CD4-positive, CD25-positive, alpha-beta regulatory T cell (primary cell): ENCODE measurements around the gene SRC. TPM values are rescaled to one million over a fixed set of nuclear protein-coding genes. Genes with fewer than 3 reads are reported as not detected.

Source experiments
- ATAC-seq, 2 donors: fragments of 150-1000 bp; cut with Tn5 transposase; one replicate each; pipeline ENCODE4 v1.10.0; 2021; ENCODE audit warnings: low read depth in 2 of 2, moderate number of reproducible peaks in 2 of 2, moderate library complexity in 1 of 2
- DNase-seq, 3 donors: peaks; one replicate each; pipeline versions ENCODE4 v3.0.0 to v3.0.0-alpha.2; 2012 to 2022; ENCODE audit warnings: mixed read lengths in 1 of 3
- H3K27ac ChIP-seq: one replicate; pipeline ENCODE4 v1.7.0; 2013; ENCODE audit warnings: mild to moderate bottlenecking, low read length; ENCODE audit not compliant: insufficient read depth, poor library complexity, severe bottlenecking
- H3K27me3 ChIP-seq: one replicate; pipeline ENCODE4 v1.7.0; 2013; ENCODE audit warnings: low read length; ENCODE audit not compliant: control insufficient read depth, insufficient read depth
- H3K36me3 ChIP-seq: one replicate; pipeline ENCODE4 v1.7.0; 2013; ENCODE audit warnings: mild to moderate bottlenecking, low read length, moderate library complexity; ENCODE audit not compliant: control insufficient read depth, insufficient read depth
- H3K4me1 ChIP-seq: 2 replicates; pipeline ENCODE4 v1.7.0; 2013; ENCODE audit warnings: mild to moderate bottlenecking, low read length; ENCODE audit not compliant: insufficient read depth, control insufficient read depth, poor library complexity, severe bottlenecking
- H3K4me3 ChIP-seq: one replicate; pipeline ENCODE4 v1.7.0; 2013; ENCODE audit warnings: low read depth, mild to moderate bottlenecking, low read length, moderate library complexity
- H3K9me3 ChIP-seq, 2 experiments: 1 replicate in 1 of 2; 2 replicates in 1 of 2; pipeline ENCODE4 v1.7.0; 2013; ENCODE audit warnings: low read length in 2 of 2, mild to moderate bottlenecking in 1 of 2, moderate library complexity in 1 of 2; ENCODE audit not compliant: control insufficient read depth in 2 of 2
- H3K27ac Mint-ChIP-seq, 3 donors: one replicate each; pipeline ENCODE4 v1.8.0; 2020 to 2022; ENCODE audit warnings: mild to moderate bottlenecking in 3 of 3, mixed read lengths in 3 of 3, moderate library complexity in 2 of 3
- H3K27me3 Mint-ChIP-seq: one replicate; pipeline ENCODE4 v1.8.0; 2022; ENCODE audit warnings: mild to moderate bottlenecking, mixed read lengths
- H3K36me3 Mint-ChIP-seq: one replicate; pipeline ENCODE4 v1.8.0; 2020; ENCODE audit warnings: mixed read lengths
- H3K4me1 Mint-ChIP-seq, 4 donors: one replicate each; pipeline ENCODE4 v1.8.0; 2020 to 2022; ENCODE audit warnings: mixed read lengths in 4 of 4, mild to moderate bottlenecking in 1 of 4
- H3K4me3 Mint-ChIP-seq, 4 donors: one replicate each; pipeline ENCODE4 v1.8.0; 2020 to 2022; ENCODE audit warnings: mild to moderate bottlenecking in 4 of 4, mixed read lengths in 4 of 4, moderate library complexity in 3 of 4
- H3K9me3 Mint-ChIP-seq, 7 donors: one replicate each; pipeline ENCODE4 v1.8.0; 2020 to 2022; ENCODE audit warnings: mixed read lengths in 7 of 7, mild to moderate bottlenecking in 3 of 7, moderate library complexity in 2 of 7
- polyA plus RNA-seq, 4 donors: library from polyadenylated mRNA; unstranded; fragments of 300-500 nt; fragmentation: Illumina TruSeq; gene quantifications; one replicate each; pipeline ENCODE4 v1.2.3, GENCODE V29; 2021
- total RNA-seq: library from RNA; stranded (reverse); gene quantifications from one replicate; pipeline ENCODE4 v1.2.3, GENCODE V29; 2022

SRC gene
- total and polyA plus RNA-seq, 5 donors from 2014 or later = 0.29 to 5.5 (median 0.56) TPM; not detected in 1

DNA sequence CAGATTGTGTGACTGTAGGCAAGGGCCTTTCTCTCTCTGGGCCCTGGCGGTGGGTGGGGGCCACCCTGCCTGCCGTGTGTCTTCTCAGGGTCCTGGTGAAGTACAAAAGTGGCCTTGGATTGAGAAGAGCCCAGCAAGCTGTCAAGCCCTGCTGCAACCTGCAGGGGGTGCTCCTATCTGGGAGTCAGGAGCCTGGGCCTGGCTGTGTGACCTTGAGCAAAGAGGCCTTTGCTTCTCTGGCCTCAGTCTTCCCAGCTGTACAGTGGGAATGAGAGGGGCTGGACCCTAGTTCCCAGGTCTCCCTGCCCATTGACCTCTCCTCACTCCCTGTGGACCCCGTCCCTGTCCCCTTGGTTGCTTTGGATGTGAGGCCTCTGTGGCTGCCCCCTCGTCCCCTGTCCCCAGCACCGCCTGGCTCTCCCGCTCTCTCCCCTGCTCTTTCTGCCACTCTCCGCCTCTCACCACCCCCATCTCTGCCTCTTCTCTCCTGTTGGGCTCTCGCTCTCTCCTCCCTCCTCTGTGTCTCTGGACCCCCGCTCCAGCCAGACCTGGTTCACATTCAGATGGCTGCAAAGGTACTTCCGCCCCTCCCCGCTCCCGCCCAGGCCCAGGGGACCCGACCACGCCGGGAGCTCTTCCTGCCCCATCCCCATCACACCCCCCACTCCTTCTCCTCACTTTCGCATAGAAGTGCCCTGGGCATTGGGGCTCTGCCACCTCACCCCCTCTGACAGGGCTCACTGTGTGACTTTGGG, 46.7 kb downstream of the SRC start:
- Histone ChIP-seq H3K4me1 (no peaks in the 10 kb centered on the region), H3K36me3 (no peaks in the 10 kb centered on the region), H3K4me3 (no peak overlapping the region), H3K27ac (no peak overlapping the region), H3K9me3 (no peaks in the 10 kb centered on the region), H3K27me3 (no peaks in the 10 kb centered on the region)
- H3K9me3 Mint-ChIP-seq = no peaks in the 10 kb centered on the region
- no peak overlapping the region for H3K27ac Mint-ChIP-seq
- no peaks in the 10 kb centered on the region for H3K27me3 Mint-ChIP-seq
- no peaks in the 10 kb centered on the region for H3K36me3 Mint-ChIP-seq
- DNase-seq (peak in 1 of 3 donors; percentile 43), ATAC-seq (no peak)
- H3K4me3 Mint-ChIP-seq = no peak overlapping the region
- H3K4me1 Mint-ChIP-seq = no peaks in the 10 kb centered on the region

GRCh38 chr20:37393196-37393862, 47.4 kb downstream of the SRC start:
- no peaks in the 10 kb centered on the region for H3K4me1 ChIP-seq
- H3K27ac Mint-ChIP-seq = no peak overlapping the region
- H3K27me3 Mint-ChIP-seq = no peaks in the 10 kb centered on the region
- no peaks in the 10 kb centered on the region for H3K36me3 ChIP-seq
- no peaks in the 10 kb centered on the region for H3K9me3 ChIP-seq
- ATAC-seq (no peak), DNase-seq (no peak)
- no peaks in the 10 kb centered on the region for H3K27me3 ChIP-seq
- H3K27ac ChIP-seq = no peak overlapping the region
- H3K4me1 Mint-ChIP-seq = no peaks in the 10 kb centered on the region
- no peaks in the 10 kb centered on the region for H3K9me3 Mint-ChIP-seq
- no peaks in the 10 kb centered on the region for H3K36me3 Mint-ChIP-seq
- H3K4me3 Mint-ChIP-seq = no peak overlapping the region
- no peak overlapping the region for H3K4me3 ChIP-seq

- no peaks in the 10 kb centered on the region for H3K36me3 ChIP-seq
- H3K27ac ChIP-seq = no peak overlapping the region
- H3K9me3 Mint-ChIP-seq = no peaks in the 10 kb centered on the region
- H3K4me3 Mint-ChIP-seq = no peak overlapping the region
- H3K9me3 ChIP-seq = no peaks in the 10 kb centered on the region
- no peaks in the 10 kb centered on the region for H3K27me3 ChIP-seq
- no peak overlapping the region for H3K27ac Mint-ChIP-seq
- DNase-seq (no peak), ATAC-seq (no peak)
- H3K27me3 Mint-ChIP-seq = no peaks in the 10 kb centered on the region
- no peak overlapping the region for H3K4me3 ChIP-seq
- H3K4me1 Mint-ChIP-seq = no peaks in the 10 kb centered on the region
- H3K4me1 ChIP-seq = no peaks in the 10 kb centered on the region
- H3K36me3 Mint-ChIP-seq = no peaks in the 10 kb centered on the region
Measured at GRCh38 chr20:37393863-37394542, 48.1 kb downstream of the SRC start.

DNA sequence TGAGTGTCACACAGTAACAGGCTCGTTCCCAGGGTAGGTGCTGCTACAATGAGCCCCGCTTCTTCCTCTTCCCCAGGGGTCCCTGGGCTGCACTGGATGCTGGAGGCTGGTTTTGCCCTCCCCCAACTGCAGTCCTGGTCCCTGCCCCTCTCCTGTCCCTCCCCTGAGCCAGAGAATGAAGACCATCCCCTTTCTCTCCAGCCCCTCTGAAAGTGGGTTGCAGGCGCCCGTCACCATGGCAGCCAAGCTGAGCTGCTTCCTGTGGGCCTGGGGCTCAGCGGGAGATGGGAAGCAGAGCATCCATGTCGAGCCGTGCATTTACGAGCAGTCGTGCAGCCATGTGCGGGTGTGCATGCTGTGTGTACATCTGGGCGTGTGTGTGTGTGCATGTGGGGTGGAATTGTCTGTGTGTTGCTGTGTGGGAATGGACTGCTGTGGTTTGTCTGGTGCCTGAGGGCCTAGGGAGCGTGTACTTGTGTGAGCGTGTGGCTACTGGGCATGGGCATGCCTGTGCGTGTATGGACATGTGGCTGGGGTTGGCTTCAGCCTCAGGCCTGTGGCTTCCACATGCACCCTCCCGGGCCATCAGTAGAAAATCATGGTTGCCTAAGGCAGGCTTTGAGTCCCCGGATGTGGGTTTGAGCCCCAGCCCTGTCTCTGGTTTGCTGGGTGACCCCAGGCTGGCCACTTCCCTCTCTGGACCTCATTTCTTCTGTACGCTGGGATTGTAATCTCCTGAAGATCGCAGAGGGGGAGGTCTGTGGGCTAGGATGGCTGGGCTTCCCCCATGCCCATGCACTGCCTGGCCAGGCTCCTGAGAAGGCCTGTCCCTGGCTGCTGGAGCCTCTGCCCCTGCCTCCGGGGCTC, 48.8 kb downstream of the SRC start:
- Histone ChIP-seq H3K27ac (no peak overlapping the region), H3K4me3 (no peak overlapping the region), H3K4me1 (no peaks in the 10 kb centered on the region), H3K27me3 (no peaks in the 10 kb centered on the region), H3K9me3 (no peaks in the 10 kb centered on the region), H3K36me3 (no peaks in the 10 kb centered on the region)
- no peak overlapping the region for H3K4me3 Mint-ChIP-seq
- no peaks in the 10 kb centered on the region for H3K9me3 Mint-ChIP-seq
- no peak overlapping the region for H3K27ac Mint-ChIP-seq
- ATAC-seq = no peak
- H3K36me3 Mint-ChIP-seq = no peaks in the 10 kb centered on the region
- no peak for DNase-seq
- no peaks in the 10 kb centered on the region for H3K4me1 Mint-ChIP-seq
- no peaks in the 10 kb centered on the region for H3K27me3 Mint-ChIP-seq

- no peak overlapping the region for H3K27ac ChIP-seq
- Mint-ChIP-seq H3K36me3 (no peaks in the 10 kb centered on the region), H3K9me3 (no peaks in the 10 kb centered on the region), H3K27ac (no peak overlapping the region), H3K27me3 (no peaks in the 10 kb centered on the region), H3K4me1 (no peaks in the 10 kb centered on the region), H3K4me3 (no peak overlapping the region)
- ATAC-seq = no peak
- H3K9me3 ChIP-seq = no peaks in the 10 kb centered on the region
- H3K4me1 ChIP-seq = no peaks in the 10 kb centered on the region
- H3K27me3 ChIP-seq = no peaks in the 10 kb centered on the region
- no peak for DNase-seq
- H3K4me3 ChIP-seq = no peak overlapping the region
- H3K36me3 ChIP-seq = no peaks in the 10 kb centered on the region
Measured at GRCh38 chr20:37395410-37395797, 49.5 kb downstream of the SRC start.

DNA sequence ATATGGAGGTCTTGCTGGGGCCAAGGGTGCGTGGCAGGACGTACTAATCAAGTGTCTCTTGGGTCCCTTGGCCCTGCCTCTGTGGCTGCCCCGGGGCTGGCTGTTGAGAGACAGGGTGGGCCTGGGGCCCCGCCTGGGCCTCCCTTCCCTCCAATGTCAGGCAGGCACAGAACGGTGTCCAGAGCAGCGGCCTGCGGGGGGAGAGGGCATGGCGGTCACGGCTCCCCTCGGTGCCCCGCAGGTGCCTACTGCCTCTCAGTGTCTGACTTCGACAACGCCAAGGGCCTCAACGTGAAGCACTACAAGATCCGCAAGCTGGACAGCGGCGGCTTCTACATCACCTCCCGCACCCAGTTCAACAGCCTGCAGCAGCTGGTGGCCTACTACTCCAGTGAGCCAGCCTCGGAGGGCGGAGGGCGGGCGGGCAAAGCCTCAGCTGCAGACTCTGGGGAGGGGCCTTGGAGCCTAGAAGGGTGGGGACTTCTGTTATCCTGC, 50.0 kb downstream of the SRC start:
- ATAC-seq (no peak), DNase-seq (no peak)
- H3K4me1 Mint-ChIP-seq = no peaks in the 10 kb centered on the region
- H3K36me3 Mint-ChIP-seq = no peaks in the 10 kb centered on the region
- Histone ChIP-seq H3K4me3 (no peak overlapping the region), H3K9me3 (no peaks in the 10 kb centered on the region), H3K27ac (no peak overlapping the region), H3K27me3 (no peaks in the 10 kb centered on the region), H3K4me1 (no peaks in the 10 kb centered on the region), H3K36me3 (no peaks in the 10 kb centered on the region)
- no peaks in the 10 kb centered on the region for H3K27me3 Mint-ChIP-seq
- no peak overlapping the region for H3K27ac Mint-ChIP-seq
- no peaks in the 10 kb centered on the region for H3K9me3 Mint-ChIP-seq
- H3K4me3 Mint-ChIP-seq = no peak overlapping the region

- no peaks in the 10 kb centered on the region for H3K9me3 ChIP-seq
- Mint-ChIP-seq H3K27me3 (no peaks in the 10 kb centered on the region), H3K9me3 (no peaks in the 10 kb centered on the region), H3K4me1 (no peaks in the 10 kb centered on the region), H3K4me3 (no peak overlapping the region), H3K27ac (no peak overlapping the region), H3K36me3 (no peaks in the 10 kb centered on the region)
- no peak for DNase-seq
- no peaks in the 10 kb centered on the region for H3K4me1 ChIP-seq
- H3K4me3 ChIP-seq = no peak overlapping the region
- no peak for ATAC-seq
- H3K27ac ChIP-seq = no peak overlapping the region
- H3K36me3 ChIP-seq = no peaks in the 10 kb centered on the region
- no peaks in the 10 kb centered on the region for H3K27me3 ChIP-seq
Measured at GRCh38 chr20:37396416-37397075, 50.6 kb downstream of the SRC start.
